CD4-positive, alpha-beta T cell treated with Interleukin-17A for 4 hours (primary cell): ENCODE results near the gene MAGIX.

Source experiments
- DNase-seq: peaks from one replicate; pipeline ENCODE4 v3.0.0-alpha.2; 2020; ENCODE audit warnings: mixed read lengths

The MAGIX gene

GRCh38 chrX:49184294-49185281 is 22.0 kb downstream of the MAGIX start:
- DNase-seq, result peak; percentile 47

GRCh38 chrX:49186125-49187027 is 23.8 kb downstream of the MAGIX start, which contains the start of gene PRICKLE3:
TSS of gene PRICKLE3 (minus strand) at chrX:49186373. CDS start at chrX:49186297, 76 bp downstream.
- peak; percentile 87 for DNase-seq

- no peak for DNase-seq
Observed at GRCh38 chrX:49187028-49187394, 24.5 kb downstream of the MAGIX start.

GRCh38 chrX:49187526-49187925 is 25.0 kb downstream of the MAGIX start:
- no peak for DNase-seq

GRCh38 chrX:49188468-49189076 is 26.0 kb downstream of the MAGIX start:
- DNase-seq, result no peak

- no peak for DNase-seq
Observed at GRCh38 chrX:49189606-49190005, 27.0 kb downstream of the MAGIX start.

GRCh38 chrX:49190821-49191573 is 28.4 kb downstream of the MAGIX start:
- DNase-seq, result peak; percentile 84

- DNase-seq, result no peak
Observed at GRCh38 chrX:49191574-49192011, 29.0 kb downstream of the MAGIX start.

GRCh38 chrX:49192722-49193328 is 30.3 kb downstream of the MAGIX start:
- DNase-seq, result peak; percentile 57

GRCh38 chrX:49193542-49193964 is 31.0 kb downstream of the MAGIX start:
- no peak for DNase-seq

- DNase-seq, result no peak
Observed at GRCh38 chrX:49197543-49198087, 35.1 kb downstream of the MAGIX start.

- DNase-seq, result no peak
Observed at GRCh38 chrX:49198540-49199314, 36.2 kb downstream of the MAGIX start.

- DNase-seq, result no peak
Observed at GRCh38 chrX:49199315-49199595, 36.7 kb downstream of the MAGIX start.

GRCh38 chrX:49199906-49200771 is 37.6 kb downstream of the MAGIX start, which contains the start of gene SYP:
TSS of gene SYP (minus strand) at chrX:49200193. CDS start at chrX:49200186, 7 bp downstream.
- peak; percentile 90 for DNase-seq

GRCh38 chrX:49202022-49202421 is 39.5 kb downstream of the MAGIX start:
- no peak for DNase-seq

GRCh38 chrX:49203536-49203935 is 41.0 kb downstream of the MAGIX start:
- no peak for DNase-seq

GRCh38 chrX:49204017-49204416 is 41.5 kb downstream of the MAGIX start:
- DNase-seq, result no peak

- no peak for DNase-seq
Observed at GRCh38 chrX:49204709-49205108, 42.2 kb downstream of the MAGIX start.

- DNase-seq, result no peak
Observed at GRCh38 chrX:49205443-49205842, 42.9 kb downstream of the MAGIX start.

GRCh38 chrX:49206543-49206942 is 44.0 kb downstream of the MAGIX start:
- no peak for DNase-seq
